Measurements from ENCODE around the gene MEGF8. TPM values are rescaled to one million over a fixed set of nuclear protein-coding genes. Genes with fewer than 3 reads are reported as not detected.

Gene MEGF8
- total RNA-seq, 1 donor from 2014 or later = 45.0 TPM

- no peak for TF ChIP-seq CTCF (IDR thresholded peaks at IDR 0.05; ENCODE audit: insufficient read depth, low read length, poor library complexity, severe bottlenecking)
- no peak for DNase-seq (ENCODE audit: low read depth)
- peaks cover 11% of the 10 kb centered on the region for H3K36me3 ChIP-seq (ENCODE audit: control insufficient read depth, insufficient read depth, low read length)
Observed at GRCh38 chr19:42295342-42295741, 30.1 kb upstream of the MEGF8 start.

GRCh38 chr19:42295831-42296525 lies 29.5 kb upstream of the MEGF8 start:
- no peak for DNase-seq (ENCODE audit: low read depth)
- no peak overlapping the region for H3K4me3 ChIP-seq (ENCODE audit: low read depth, low read length)
- peaks cover 8% of the 10 kb centered on the region for H3K36me3 ChIP-seq (ENCODE audit: control insufficient read depth, insufficient read depth, low read length)
- no peaks in the 10 kb centered on the region for H3K27me3 ChIP-seq (ENCODE audit: control insufficient read depth, insufficient read depth, low read length)
- TF ChIP-seq CTCF (IDR thresholded peaks at IDR 0.05; ENCODE audit: insufficient read depth, low read length, poor library complexity, severe bottlenecking) = peak; percentile 98

More at GRCh38 chr19:42295342-42295741, 30.1 kb upstream of the MEGF8 start:
- Histone ChIP-seq H3K27me3 (ENCODE audit: control insufficient read depth, insufficient read depth, low read length) (no peaks in the 10 kb centered on the region), H3K4me3 (ENCODE audit: low read depth, low read length) (no peak overlapping the region)

GRCh38 chr19:42297039-42297438 lies 28.4 kb upstream of the MEGF8 start:
- Histone ChIP-seq H3K4me3 (ENCODE audit: low read depth, low read length) (no peak overlapping the region), H3K27me3 (ENCODE audit: control insufficient read depth, insufficient read depth, low read length) (no peaks in the 10 kb centered on the region), H3K36me3 (ENCODE audit: control insufficient read depth, insufficient read depth, low read length) (peaks cover 4% of the 10 kb centered on the region)
- TF ChIP-seq CTCF (IDR thresholded peaks at IDR 0.05; ENCODE audit: insufficient read depth, low read length, poor library complexity, severe bottlenecking) = no peak
- DNase-seq (ENCODE audit: low read depth) = no peak

GRCh38 chr19:42301646-42302203 lies 23.7 kb upstream of the MEGF8 start, which contains the start of gene PRR19:
PRR19 (plus strand) TSS chr19:42302132; CDS start chr19:42309585, 7,453 bp downstream.
- peak within 1 kb of the TSS; percentile 63 for H3K4me3 ChIP-seq (ENCODE audit: low read depth, low read length)
- TF ChIP-seq CTCF (IDR thresholded peaks at IDR 0.05; ENCODE audit: insufficient read depth, low read length, poor library complexity, severe bottlenecking) = no peak

GRCh38 chr19:42303101-42303464 lies 22.4 kb upstream of the MEGF8 start:
- Histone ChIP-seq H3K4me3 (ENCODE audit: low read depth, low read length) (no peak overlapping the region), H3K36me3 (ENCODE audit: control insufficient read depth, insufficient read depth, low read length) (no peaks in the 10 kb centered on the region), H3K27me3 (ENCODE audit: control insufficient read depth, insufficient read depth, low read length) (no peaks in the 10 kb centered on the region)
- no peak for TF ChIP-seq CTCF (IDR thresholded peaks at IDR 0.05; ENCODE audit: insufficient read depth, low read length, poor library complexity, severe bottlenecking)
- DNase-seq (ENCODE audit: low read depth) = no peak

More at GRCh38 chr19:42301646-42302203, 23.7 kb upstream of the MEGF8 start, which contains the start of gene PRR19:
- Histone ChIP-seq H3K27me3 (ENCODE audit: control insufficient read depth, insufficient read depth, low read length) (no peaks in the 10 kb centered on the region), H3K36me3 (ENCODE audit: control insufficient read depth, insufficient read depth, low read length) (no peaks in the 10 kb centered on the region)
- no peak for DNase-seq (ENCODE audit: low read depth)

All from kidney epithelial cell (primary cell).